HepG2 (cell line): Measurements from ENCODE around the gene TMC4. TPM values are rescaled to one million over a fixed set of nuclear protein-coding genes. Genes with fewer than 3 reads are reported as not detected.

ENCODE experiments used
- ATAC-seq: fragments of 200-7000 bp; cut with Tn5 transposase; 3 replicates; pipeline ENCODE4 v1.9.1; 2020; ENCODE audit warnings: mild to moderate bottlenecking, moderate library complexity
- BruUV-seq: library from RNA; stranded (reverse); fragments of 400-500 nt; replicated peaks from 2 replicates; lab custom pipeline; 2021; lab: Mats Ljungman, UMichigan
- CTCF ChIA-PET: fragments of 300-600 bp; formaldehyde crosslinking; extraction: SDS; loops from one replicate; lab custom pipeline; 2021; ENCODE audit warnings: low total read pairs, inconsistent platforms, low intra/inter-chr PET ratio; lab: Yijun Ruan, JAX
- POLR2A ChIA-PET: fragments of 350-600 bp; sonication (Branson Sonifier 250); formaldehyde crosslinking; loops from one replicate; lab custom pipeline; 2020; ENCODE audit warnings: antibody characterized with exemption, inconsistent platforms; lab: Yijun Ruan, JAX
- DNase-seq: peaks from one replicate; pipeline ENCODE4 v3.0.0-alpha.2; 2015; ENCODE audit warnings: low spot score
- FAIRE-seq: peaks from 3 replicates; lab custom pipeline; 2011; peaks lifted over from hg19 to GRCh38; lab: Jason Lieb, UNC
- H2AFZ ChIP-seq: one replicate; pipeline ENCODE4 v1.6.1; 2011; ENCODE audit warnings: low read length, inconsistent platforms
- H3K27ac ChIP-seq: fragments of 300-600 bp; 3 replicates; pipeline ENCODE4 v1.8.0; 2011; ENCODE audit warnings: mixed run types, mild to moderate bottlenecking, mixed read lengths, low read length, inconsistent platforms; ENCODE audit not compliant: insufficient read depth; ENCODE audit errors: extremely low read length
- H3K27me3 ChIP-seq, 2 experiments: fragments of 200-600 bp in 1 of 2; 2 replicates in 1 of 2; 3 replicates in 1 of 2; pipeline versions ENCODE4 v1.6.0 to v1.8.0; 2011; ENCODE audit warnings: low read length in 2 of 2, mild to moderate bottlenecking in 2 of 2, moderate library complexity in 2 of 2, inconsistent platforms in 1 of 2; ENCODE audit not compliant: insufficient read depth in 2 of 2, control insufficient read depth in 1 of 2
- H3K36me3 ChIP-seq, 2 experiments: fragments of 200-600 bp in 1 of 2; replicated peaks in 1 of 2; 2 replicates in 1 of 2; 3 replicates in 1 of 2; pipeline versions ENCODE4 v1.5.1 to v1.8.0; 2011; ENCODE audit warnings: low read length in 2 of 2, inconsistent platforms in 1 of 2; ENCODE audit not compliant: insufficient read depth in 2 of 2, control insufficient read depth in 1 of 2
- H3K4me1 ChIP-seq: 2 replicates; pipeline ENCODE4 v1.5.1; 2012; ENCODE audit warnings: low read length, inconsistent platforms; ENCODE audit not compliant: insufficient read depth
- H3K4me2 ChIP-seq: 2 replicates; pipeline ENCODE4 v1.6.0; 2011; ENCODE audit warnings: low read depth, low read length, inconsistent platforms
- H3K4me3 ChIP-seq, 3 experiments: fragments of 200-600 bp in 1 of 3; sonication (generic), shearing (Covaris generic) in 1 of 3; replicated peaks in 1 of 3; 2 replicates each; pipeline ENCODE4 v1.5.1; 2011 to 2016; ENCODE audit warnings: low read length in 3 of 3, inconsistent platforms in 2 of 3, low read depth in 2 of 3, mild to moderate bottlenecking in 2 of 3, control low read depth in 1 of 3, mixed read lengths in 1 of 3; ENCODE audit not compliant: insufficient read depth in 1 of 3
- H3K79me2 ChIP-seq: one replicate; pipeline ENCODE4 v1.6.1; 2011; ENCODE audit warnings: low read length, inconsistent platforms; ENCODE audit not compliant: insufficient read depth
- H3K9ac ChIP-seq: 2 replicates; pipeline ENCODE4 v1.6.0; 2011; ENCODE audit warnings: mild to moderate bottlenecking, low read depth, low read length, inconsistent platforms; ENCODE audit not compliant: insufficient read depth
- H3K9me3 ChIP-seq: 2 replicates; pipeline ENCODE4 v1.5.1; 2012; ENCODE audit warnings: mild to moderate bottlenecking, low read length
- H4K20me1 ChIP-seq: 2 replicates; pipeline ENCODE4 v1.6.0; 2011; ENCODE audit warnings: inconsistent platforms, mild to moderate bottlenecking, low read length, moderate library complexity; ENCODE audit not compliant: insufficient read depth
- AGO2 ChIP-seq: fragments of 200-400 bp; formaldehyde crosslinking; optimal IDR thresholded peaks from 2 replicates; pipeline ENCODE3; 2017; ENCODE audit warnings: mild to moderate bottlenecking, low read depth, low read length, moderate library complexity
- ETV5 ChIP-seq: IDR thresholded peaks from 2 replicates; pipeline ENCODE4 v1.6.1; 2018; ENCODE audit warnings: missing biosample characterization, missing genetic modification reagents, inconsistent platforms, borderline replicate concordance
- MTF1 ChIP-seq: sonication (generic); formaldehyde crosslinking; IDR thresholded peaks from 2 replicates; pipeline ENCODE4 v1.5.0; 2020; ENCODE audit warnings: missing genetic modification reagents
- RAD51 ChIP-seq: fragments of 450-650 bp; IDR thresholded peaks from 2 replicates; pipeline ENCODE4 v1.6.1; 2016; ENCODE audit warnings: borderline replicate concordance
- RBFOX2 ChIP-seq: fragments of 200-400 bp; formaldehyde crosslinking; IDR thresholded peaks from 2 replicates; pipeline ENCODE4 v1.6.1; 2017; ENCODE audit warnings: low read depth, mild to moderate bottlenecking, low read length
- SMAD3 ChIP-seq: sonication (generic); formaldehyde crosslinking; IDR thresholded peaks from 2 replicates; pipeline ENCODE4 v1.4.0; 2020; ENCODE audit warnings: missing genetic modification reagents
- ZFP36 ChIP-seq: fragments of 150-350 bp; IDR thresholded peaks from 2 replicates; pipeline ENCODE4 v1.6.1; 2018; ENCODE audit warnings: borderline replicate concordance, low read length, low read depth; ENCODE audit not compliant: partially characterized antibody
- ZNF180 ChIP-seq: sonication (generic); formaldehyde crosslinking; IDR thresholded peaks from 2 replicates; pipeline ENCODE4 v1.4.0; 2020; ENCODE audit warnings: low read depth, missing genetic modification reagents, borderline replicate concordance
- ZNF841 ChIP-seq: sonication (generic); formaldehyde crosslinking; IDR thresholded peaks from 2 replicates; pipeline ENCODE4 v1.8.1; 2023; ENCODE audit warnings: missing genetic modification reagents, borderline replicate concordance
- ZSCAN5A ChIP-seq: sonication (generic); formaldehyde crosslinking; IDR thresholded peaks from 2 replicates; pipeline ENCODE4 v1.8.0; 2022; ENCODE audit warnings: mild to moderate bottlenecking, missing genetic modification reagents, borderline replicate concordance
- WGBS: methylation state at CpG from one replicate; pipeline ENCODE4 v1.1.6; 2017; ENCODE audit warnings: low lambda C conversion rate; 5-methylcytosine and 5-hydroxymethylcytosine counted together
- in situ Hi-C: cut with HindIII; loops from 2 replicates; pipeline ENCODE4 v1.10.0; 2017; ENCODE audit warnings: low pct_unique_long_range_greater_than_20kb; ENCODE audit not compliant: extremely low pct_ligation_motif_present
- intact Hi-C: fragments of 100-400 bp; cut with micrococcal nuclease; formaldehyde crosslinking; loops from one replicate; pipeline ENCODE4 v1.10.0; 2022; ENCODE audit not compliant: unreplicated experiment
- polyA plus RNA-seq, 8 experiments: library from polyadenylated mRNA; depleted of rRNA in 3 of 8; stranded (reverse) in 7 of 8; unstranded in 1 of 8; fragments of >200 nt; fragmentation: Illumina TruSeq in 4 of 8; extraction: Trizol in 4 of 8; gene quantifications; 2 replicates each; pipeline versions ENCODE4 v1.2.1 to v1.2.3, GENCODE V29; 2011 to 2016; ENCODE audit warnings: low read depth in 4 of 8, missing spikeins in 1 of 8, mixed read lengths in 1 of 8; ENCODE audit not compliant: insufficient read depth in 1 of 8
- total RNA-seq, 5 experiments: library from RNA; depleted of rRNA; stranded (reverse); fragments of >200 nt; fragmentation: Illumina TruSeq; extraction: Trizol; gene quantifications; 2 replicates each; pipeline ENCODE4 v1.2.3, GENCODE V29; 2016; ENCODE audit warnings: low read depth in 1 of 5

The TMC4 gene
- total and polyA plus RNA-seq, 2 of the 13 experiments (the other 11 are each of a cell fraction or from before 2014, with no cell fraction given): 0.13 to 0.24 TPM

GRCh38 chr19:54148158-54148557 lies 24.8 kb downstream of the TMC4 start:
- BruUV-seq: no TSS peak
- H4K20me1 ChIP-seq: 0 out of 2 replicates have a peak, but pooled peaks cover 3% of the 10 kb centered on the region

GRCh38 chr19:54147676-54148075 lies 25.3 kb downstream of the TMC4 start:
- no peak overlapping the region for H3K4me3 ChIP-seq
- H3K79me2 ChIP-seq: no peaks in the 10 kb centered on the region
- TF ChIP-seq ETV5 (no peak), AGO2 (peak; percentile 14)
- ChIA-PET POLR2A (interaction anchor here (1.4 kb wide), 1 partner anchor 11 kb away, joined by 4 read pairs; the partner anchor contains the start of gene CNOT3), CTCF (no interaction called here)
- H3K4me2 ChIP-seq: no peak overlapping the region
- H4K20me1 ChIP-seq: peaks cover 6% of the 10 kb centered on the region; the same call in 1 of the 2 replicates
- no peak overlapping the region for H3K27ac ChIP-seq
- no peaks in the 10 kb centered on the region for H3K27me3 ChIP-seq
- FAIRE-seq (no peak), DNase-seq (no peak), ATAC-seq (no peak)
- no peaks in the 10 kb centered on the region for H3K4me1 ChIP-seq
- 79% methylated on average over 3 of the region's 3 CpGs for WGBS
- H3K9ac ChIP-seq: no peak overlapping the region
- no TSS peak for BruUV-seq
- peaks cover 67 to 96% of the 10 kb centered on the region in 2 experiments for H3K36me3 ChIP-seq
- H3K9me3 ChIP-seq: no peaks in the 10 kb centered on the region
- intact Hi-C loops (no loop called here), in situ Hi-C loops (no loop called here)
- no peak overlapping the region for H2AFZ ChIP-seq

More at GRCh38 chr19:54148158-54148557, 24.8 kb downstream of the TMC4 start:
- H3K27me3 ChIP-seq: no peaks in the 10 kb centered on the region
- H3K4me3 ChIP-seq: no peak overlapping the region
- H3K36me3 ChIP-seq: peaks cover 63 to 96% of the 10 kb centered on the region in 2 experiments
- no peak overlapping the region for H3K4me2 ChIP-seq
- intact Hi-C loops: no loop called here
- WGBS: 95% methylated on average over 17 of the region's 19 CpGs
- H2AFZ ChIP-seq: no peak overlapping the region
- CTCF ChIA-PET: no interaction called here
- no peaks in the 10 kb centered on the region for H3K79me2 ChIP-seq
- no peak overlapping the region for H3K9ac ChIP-seq
- no peaks in the 10 kb centered on the region for H3K9me3 ChIP-seq
- in situ Hi-C loops: no loop called here
- FAIRE-seq (no peak), DNase-seq (no peak)
- POLR2A ChIA-PET: interaction anchor here (1.4 kb wide), 1 partner anchor 11 kb away, joined by 4 read pairs; the partner anchor contains the start of gene CNOT3
- no peak for TF ChIP-seq MTF1 (CRISPR knock-in tag)
- TF ChIP-seq ZSCAN5A (CRISPR knock-in tag): no peak
- TF ChIP-seq RBFOX2: peak; percentile 71
- no peak for TF ChIP-seq RAD51
- TF ChIP-seq SMAD3: no peak
- no peak for TF ChIP-seq ZNF180 (CRISPR knock-in tag)
- no peak for TF ChIP-seq ZFP36
- TF ChIP-seq ZNF841 (CRISPR knock-in tag): no peak
- TF ChIP-seq AGO2: peak; percentile 62
- TF ChIP-seq, all 625 proteins: peak for 2
- H3K4me1 ChIP-seq: no peaks in the 10 kb centered on the region
- no peak overlapping the region for H3K27ac ChIP-seq
- no peak for ATAC-seq
